ENCODE data around the gene CUL7. TPM values are rescaled to one million over a fixed set of nuclear protein-coding genes. Genes with fewer than 3 reads are reported as not detected.

CUL7 gene
- total and polyA plus RNA-seq, 9 of the 15 experiments (the other 6 are each of a cell fraction or from before 2014, with no cell fraction given): 0.44 to 20.1 (median 8.6) TPM

GRCh38 chr6:43086022-43086658, 32.5 kb upstream of the CUL7 start:
- Histone ChIP-seq H3K4me1 (replicated peaks in 1 of 2; ENCODE audit: control insufficient read depth in 2 of 2, insufficient read depth in 2 of 2, low read length in 2 of 2) (peaks cover 0 to 2% of the 10 kb centered on the region in 2 experiments; a peak in 1 of 5 replicates), H3K27me3 (ENCODE audit: control insufficient read depth in 2 of 2, insufficient read depth in 2 of 2, low read length in 2 of 2) (peaks cover 8% of the 10 kb centered on the region in 2 experiments; a peak in 3 of 5 replicates), H2AFZ (ENCODE audit: low read depth, low read length) (no peak overlapping the region), H3K9me3 (replicated peaks; ENCODE audit: control insufficient read depth, insufficient read depth, low read depth, low read length) (no peaks in the 10 kb centered on the region), H3K79me2 (ENCODE audit: control insufficient read depth, insufficient read depth, low read length) (no peaks in the 10 kb centered on the region), H3K27ac (ENCODE audit: extremely low read depth, low read depth, low read length) (no peak overlapping the region), H3K9me1 (ENCODE audit: control insufficient read depth, insufficient read depth, low read length) (peaks cover 3% of the 10 kb centered on the region), H3K4me2 (ENCODE audit: insufficient read depth, low read length) (no peak overlapping the region), H4K20me1 (replicated peaks; ENCODE audit: control insufficient read depth, insufficient read depth, low read length) (no peaks in the 10 kb centered on the region; the same call in 1 of the 2 replicates), H3K4me3 (no peak overlapping the region), H3K9ac (ENCODE audit: insufficient read depth in 1 of 2, low read depth in 2 of 2, low read length in 2 of 2) (no peak overlapping the region), H3K36me3 (ENCODE audit: control insufficient read depth, insufficient read depth, low read length) (no peaks in the 10 kb centered on the region)
- ChIA-PET CTCF (ENCODE audit: low intra/inter-chr PET ratio) (no interaction called here), POLR2A (interaction anchor here (0.6 kb wide), 1 partner anchor 32 kb away, joined by 3 read pairs; no protein-coding TSS in a partner anchor)
- no peak for DNase-seq (ENCODE audit: extremely low read depth in 1 of 4, low spot score in 3 of 4)
- TF ChIP-seq ZNF395 (CRISPR knock-in tag; IDR thresholded peaks at IDR 0.05) (no peak), ELF1 (tag; IDR thresholded peaks at IDR 0.05) (no peak), MAFG (tag; conservative IDR thresholded peaks at IDR 0.05) (no peak), HIVEP1 (CRISPR knock-in tag; IDR thresholded peaks at IDR 0.05) (no peak), ZBED1 (IDR thresholded peaks at IDR 0.05) (no peak), PTTG1 (tag; IDR thresholded peaks at IDR 0.05; ENCODE audit: low read depth) (no peak), ZNF589 (CRISPR knock-in tag; IDR thresholded peaks at IDR 0.05; ENCODE audit: low read depth) (no peak), ATF2 (CRISPR knock-in tag; IDR thresholded peaks at IDR 0.05) (no peak), NR3C1 (CRISPR knock-in tag; IDR thresholded peaks at IDR 0.05) (no peak), PCBP2 (IDR thresholded peaks at IDR 0.05; ENCODE audit: low read depth, low read length, poor library complexity, severe bottlenecking) (no peak), CCNT2 (IDR thresholded peaks at IDR 0.05; ENCODE audit: borderline replicate concordance, extremely low read depth, insufficient read length, low read depth, low read length) (no peak), BDP1 (IDR thresholded peaks at IDR 0.05; ENCODE audit: insufficient read depth, insufficient read length) (no peak), STAT5B (CRISPR knock-in tag; IDR thresholded peaks at IDR 0.05) (no peak), CREB3 (tag; conservative IDR thresholded peaks at IDR 0.05; ENCODE audit: low read depth) (no peak), NR2C2 (CRISPR knock-in tag; IDR thresholded peaks at IDR 0.05) (no peak), NR2C2 (tag; IDR thresholded peaks at IDR 0.05) (no peak), HOMEZ (CRISPR knock-in tag; IDR thresholded peaks at IDR 0.05) (no peak)
- WGBS (ENCODE audit: insufficient coverage, low coverage, missing lambda C conversion rate): 20% methylated on average over 7 of the region's 8 CpGs
- no TSS peak for BruUV-seq (replicated peaks)
- no peak for ATAC-seq
- no peak for FAIRE-seq
- in situ Hi-C loops (cut with MboI): no loop called here
- intact Hi-C loops (cut with micrococcal nuclease): no loop called here
